Colonic mucosa (tissue), 4 donors: Measurements from ENCODE around the gene VIT. TPM values are rescaled to one million over a fixed set of nuclear protein-coding genes. Genes with fewer than 3 reads are reported as not detected.
A peak's percentile ranks its signal among the peaks of the same experiment; 100 is the strongest.

Experiments used
- DNase-seq: peaks from one replicate; pipeline ENCODE4 v3.0.0-alpha.2; 2020
- H3K27ac ChIP-seq: fragments of 200-600 bp; one replicate; pipeline ENCODE4 v1.8.0; 2021
- H3K27me3 ChIP-seq: fragments of 200-600 bp; one replicate; pipeline ENCODE4 v1.8.0; 2021
- H3K36me3 ChIP-seq: fragments of 200-600 bp; one replicate; pipeline ENCODE4 v1.8.0; 2021
- H3K4me1 ChIP-seq: fragments of 200-600 bp; one replicate; pipeline ENCODE4 v1.8.0; 2021; ENCODE audit warnings: mild to moderate bottlenecking
- H3K4me3 ChIP-seq: fragments of 200-600 bp; one replicate; pipeline ENCODE4 v1.8.0; 2021
- H3K9ac ChIP-seq, 2 donors: one replicate each; pipeline ENCODE4 v1.7.0; 2013; ENCODE audit warnings: control low read depth in 2 of 2, low read depth in 2 of 2, low read length in 2 of 2
- H3K9me3 ChIP-seq: fragments of 200-600 bp; one replicate; pipeline ENCODE4 v1.8.0; 2021
- CTCF ChIP-seq: fragments of 200-600 bp; IDR thresholded peaks from one replicate; pipeline ENCODE4 v1.8.0; 2022; ENCODE audit warnings: antibody characterized with exemption, mild to moderate bottlenecking
- intact Hi-C: fragments of 100-400 bp; cut with DNase I; formaldehyde crosslinking; loops from one replicate; pipeline ENCODE4 v1.14.1; 2022
- total RNA-seq, 2 donors: library from RNA; stranded (reverse); fragmentation: NEBNext Ultra II Directional in 1 of 2; extraction: Animal tissue kit (Norgen Biotek cat#: 25700) in 1 of 2; gene quantifications; one replicate each; pipeline ENCODE4 v1.2.1, GENCODE V29; 2021
- donor health status: healthy.
- donor health status: DM: no; HTN: no; CAD: no.
- donor health status: DM: no; HTN: no; CAD: no.

The VIT gene
- total RNA-seq, 2 donors from 2014 or later = 0.20 to 0.21 TPM

- H3K27ac ChIP-seq = no peak overlapping the region
- no peaks in the 10 kb centered on the region for H3K4me1 ChIP-seq
- H3K4me3 ChIP-seq = no peak overlapping the region
- H3K9ac ChIP-seq = no peak overlapping the region
- no peak for TF ChIP-seq CTCF
- H3K27me3 ChIP-seq = no peaks in the 10 kb centered on the region
- H3K9me3 ChIP-seq = no peaks in the 10 kb centered on the region
- H3K36me3 ChIP-seq = no peaks in the 10 kb centered on the region
- intact Hi-C loops = no loop called here
- DNase-seq = no peak
Observed at GRCh38 chr2:36812196-36812595, 115.7 kb downstream of the VIT start.

- Histone ChIP-seq H3K4me1 (peaks cover 12% of the 10 kb centered on the region), H3K4me3 (no peak overlapping the region)
- no peak for TF ChIP-seq CTCF
Observed at GRCh38 chr2:36818542-36818941, 122.0 kb downstream of the VIT start.

GRCh38 chr2:36819095-36819711 lies 122.7 kb downstream of the VIT start:
- H3K4me1 ChIP-seq = peaks cover 12% of the 10 kb centered on the region
- H3K4me3 ChIP-seq = no peak overlapping the region
- intact Hi-C loops = no loop called here
- no peaks in the 10 kb centered on the region for H3K27me3 ChIP-seq
- no peak overlapping the region for H3K9ac ChIP-seq
- DNase-seq = peak; percentile 25
- H3K36me3 ChIP-seq = no peaks in the 10 kb centered on the region
- no peaks in the 10 kb centered on the region for H3K9me3 ChIP-seq
- no peak for TF ChIP-seq CTCF
- H3K27ac ChIP-seq = peak overlapping the region; percentile 86

More at GRCh38 chr2:36818542-36818941, 122.0 kb downstream of the VIT start:
- intact Hi-C loops = no loop called here
- Histone ChIP-seq H3K27ac (peak overlapping the region; percentile 2), H3K36me3 (no peaks in the 10 kb centered on the region), H3K9me3 (no peaks in the 10 kb centered on the region), H3K27me3 (no peaks in the 10 kb centered on the region), H3K9ac (no peak overlapping the region)
- DNase-seq = no peak

- Histone ChIP-seq H3K27me3 (no peaks in the 10 kb centered on the region), H3K4me3 (no peak overlapping the region), H3K4me1 (peaks cover 12% of the 10 kb centered on the region), H3K27ac (peak overlapping the region; percentile 86), H3K9me3 (no peaks in the 10 kb centered on the region), H3K9ac (peak overlapping the region in 1 of 2 donors; percentile 80), H3K36me3 (no peaks in the 10 kb centered on the region)
- intact Hi-C loops = no loop called here
- DNase-seq = peak; percentile 73
- no peak for TF ChIP-seq CTCF
Observed at GRCh38 chr2:36820942-36821605, 124.6 kb downstream of the VIT start.

GRCh38 chr2:36823862-36824261 lies 127.4 kb downstream of the VIT start:
- no peak overlapping the region for H3K4me3 ChIP-seq

More at GRCh38 chr2:36823862-36824261, 127.4 kb downstream of the VIT start:
- no peaks in the 10 kb centered on the region for H3K9me3 ChIP-seq
- no peak for TF ChIP-seq CTCF
- peaks cover 6% of the 10 kb centered on the region for H3K4me1 ChIP-seq
- no peak for DNase-seq
- intact Hi-C loops = no loop called here
- H3K9ac ChIP-seq = no peak overlapping the region
- no peaks in the 10 kb centered on the region for H3K27me3 ChIP-seq
- no peaks in the 10 kb centered on the region for H3K36me3 ChIP-seq
- H3K27ac ChIP-seq = no peak overlapping the region
